ELR (cell line): ENCODE measurements around the gene ZBED4.
"Not testable (repeated sequence)": the region's sequence is repeated elsewhere in the genome, so short reads cannot be mapped to it uniquely, and the experiment has no call there.

Experiments
- DNase-seq: peaks from one replicate; pipeline ENCODE4 v3.0.0-alpha.2; 2015; ENCODE audit warnings: low read depth

Gene ZBED4

DNA sequence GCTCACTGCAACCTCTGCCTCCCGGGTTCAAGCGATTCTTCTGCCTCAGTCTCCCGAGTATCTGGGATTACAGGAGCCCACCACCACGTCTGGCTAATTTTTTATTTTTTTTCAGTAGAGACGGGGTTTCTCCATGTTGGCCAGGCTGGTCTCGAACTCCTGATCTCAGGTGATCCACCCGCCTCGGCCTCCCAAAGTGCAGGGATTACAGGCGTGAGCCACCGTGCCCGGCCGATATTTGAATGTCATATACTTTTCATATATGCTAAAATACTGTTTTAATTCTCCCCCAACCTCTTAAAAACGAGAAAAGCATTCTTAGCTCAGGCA lies 1.1 kb upstream of the ZBED4 start:
- DNase-seq, result not testable (repeated sequence)

DNA sequence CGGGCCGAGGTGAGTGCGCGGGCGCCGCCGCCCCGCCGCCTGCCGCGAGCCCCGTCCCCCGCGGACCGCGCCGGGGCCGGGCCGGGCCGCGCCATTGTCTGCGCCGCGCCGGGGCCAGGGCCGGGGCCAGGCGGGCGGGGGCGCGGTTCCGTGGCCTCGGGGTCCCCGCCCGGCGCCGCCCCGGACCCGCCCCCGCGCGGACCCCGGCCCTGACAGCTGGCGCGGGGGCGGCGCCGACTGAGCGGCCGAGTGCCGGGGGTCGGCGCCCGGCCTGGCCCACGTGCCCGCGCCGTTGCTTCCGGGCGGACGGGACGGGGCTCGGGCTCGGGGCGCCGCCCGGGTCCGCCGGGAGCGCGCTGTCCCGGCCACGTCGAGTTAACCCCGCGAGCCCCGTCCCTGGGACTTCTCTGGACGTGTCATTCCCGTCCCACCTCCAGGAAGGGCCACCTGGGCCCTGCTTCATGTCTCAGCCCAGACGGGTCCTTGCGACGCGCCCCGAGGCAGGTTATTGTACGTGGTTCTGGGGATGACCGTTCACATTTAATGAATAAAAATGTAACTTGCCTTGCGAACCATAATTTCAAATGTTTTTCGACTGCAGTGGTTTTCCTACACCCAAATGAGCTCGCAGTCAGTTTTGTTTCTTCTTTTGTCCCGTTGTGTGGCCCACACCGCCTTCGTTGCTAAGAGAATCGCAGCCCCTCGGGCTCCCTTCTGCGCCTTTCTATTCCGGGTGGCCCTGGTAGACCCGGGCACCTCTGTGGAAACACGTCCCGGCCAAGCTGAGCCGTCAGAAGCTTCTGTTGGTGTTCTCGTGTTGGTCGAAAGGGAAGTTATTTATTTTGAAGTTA lies 562 bp downstream of the ZBED4 start:
- peak; percentile 54 for DNase-seq

DNA sequence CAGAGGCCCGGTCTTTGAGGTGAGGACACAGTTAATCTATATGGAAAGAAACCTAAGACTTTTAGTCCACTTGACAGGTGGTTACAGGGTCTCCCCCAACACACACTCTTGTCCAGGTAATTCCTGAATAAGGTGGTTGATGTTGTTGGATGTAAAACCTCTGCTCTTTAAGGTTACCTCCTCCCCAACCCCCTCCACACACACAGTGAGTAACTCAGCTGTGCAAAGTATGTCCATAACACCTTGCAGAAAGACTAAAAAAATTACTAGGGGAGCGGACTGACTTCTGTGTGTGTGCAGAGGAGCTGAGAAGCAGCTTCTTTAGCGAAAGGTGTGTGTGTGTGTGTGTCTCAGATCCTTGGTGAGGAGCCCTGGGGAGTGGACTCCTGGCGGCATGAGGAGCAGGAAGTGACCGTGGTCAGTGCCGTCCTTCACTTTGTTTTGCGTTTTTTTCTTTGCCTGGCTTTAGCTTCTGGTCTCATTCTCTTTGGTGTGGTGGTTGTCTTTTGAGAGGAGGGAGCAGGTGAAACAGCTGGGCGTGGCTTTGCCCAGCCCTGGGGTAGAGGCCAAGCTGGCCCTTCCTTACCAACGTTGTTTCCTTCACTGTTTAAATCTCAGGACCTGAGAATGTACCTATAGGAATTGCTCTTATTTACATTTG lies 1.7 kb downstream of the ZBED4 start:
- DNase-seq, result peak; percentile 48

DNA sequence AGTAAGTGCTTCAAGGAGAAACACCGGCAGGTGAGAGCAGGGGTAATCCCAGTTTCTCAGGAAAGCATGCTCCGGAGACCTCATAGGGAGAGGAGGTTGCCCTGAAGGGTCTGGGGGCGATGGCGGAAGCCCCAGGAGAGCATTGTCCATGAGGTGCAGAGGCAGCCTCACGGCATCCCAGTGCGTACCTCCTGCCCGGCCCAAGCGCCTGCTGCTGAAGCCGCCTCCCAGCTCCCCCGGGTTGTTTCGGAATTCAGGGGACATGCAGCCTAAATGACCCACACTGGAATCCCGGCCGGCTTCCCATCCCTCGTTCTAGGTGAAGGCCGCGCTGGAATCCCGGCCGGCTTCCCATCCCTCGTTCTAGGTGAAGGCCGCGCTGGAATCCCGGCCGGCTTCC lies 2.7 kb downstream of the ZBED4 start:
- no peak for DNase-seq

DNA sequence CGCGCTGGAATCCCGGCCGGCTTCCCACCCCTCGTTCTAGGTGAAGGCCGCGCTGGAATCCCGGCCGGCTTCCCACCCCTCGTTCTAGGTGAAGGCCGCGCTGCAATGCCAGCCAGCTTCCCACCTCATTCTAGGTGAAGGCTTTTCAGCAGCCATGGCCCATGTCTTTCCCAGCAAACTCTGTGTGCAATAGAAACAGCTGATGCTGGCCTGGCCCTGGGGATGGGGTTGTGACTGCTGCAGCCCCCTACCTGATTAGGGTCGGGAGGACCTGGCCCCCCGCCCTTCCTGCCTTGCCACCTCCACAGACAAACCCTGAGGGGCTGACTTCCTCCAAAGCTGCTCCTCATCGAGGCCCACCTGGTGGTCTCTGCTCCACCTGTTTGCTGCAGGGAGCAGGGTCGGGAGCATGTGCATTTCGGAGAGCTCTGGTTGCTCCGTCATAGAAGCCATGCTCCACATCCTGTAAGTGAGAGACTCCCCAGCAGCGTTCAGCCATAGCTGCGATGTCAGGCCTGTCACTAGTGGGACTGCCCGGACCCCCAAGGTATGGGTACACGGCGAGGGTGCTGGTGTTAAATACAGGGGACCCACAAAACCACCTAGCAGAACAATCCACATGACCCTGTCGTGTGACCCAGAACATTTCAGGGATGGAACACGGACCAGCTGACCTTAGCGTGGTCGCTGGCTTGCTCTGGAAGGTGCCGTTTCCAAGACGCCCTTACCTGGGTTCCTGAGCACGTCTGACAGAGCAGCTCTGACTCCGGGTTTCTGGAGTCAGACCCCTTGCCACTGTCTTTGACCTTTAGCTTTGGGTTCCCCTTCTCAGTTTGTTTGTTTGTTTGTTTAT lies 3.3 kb downstream of the ZBED4 start:
- no peak for DNase-seq

DNA sequence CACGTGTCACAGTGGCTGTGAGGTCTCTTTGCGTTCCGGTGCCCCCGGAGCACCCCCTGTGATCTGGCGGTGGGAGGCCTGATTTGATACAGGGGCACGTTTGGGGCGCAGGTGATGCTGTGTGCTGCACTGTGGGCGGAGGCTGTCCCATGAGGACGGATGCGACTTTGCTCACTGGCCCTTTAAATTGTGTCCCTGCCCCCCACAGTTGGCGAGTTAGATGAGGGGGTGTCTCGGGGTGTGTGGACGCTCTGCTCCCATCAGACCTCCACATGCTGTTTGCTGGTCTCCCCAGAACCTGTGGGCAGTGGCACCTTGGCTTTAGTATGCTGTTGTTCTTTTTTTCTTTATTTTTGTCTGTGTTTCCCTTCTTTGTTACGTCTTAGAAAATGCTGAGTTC lies 5.2 kb downstream of the ZBED4 start:
- DNase-seq, result no peak

DNA sequence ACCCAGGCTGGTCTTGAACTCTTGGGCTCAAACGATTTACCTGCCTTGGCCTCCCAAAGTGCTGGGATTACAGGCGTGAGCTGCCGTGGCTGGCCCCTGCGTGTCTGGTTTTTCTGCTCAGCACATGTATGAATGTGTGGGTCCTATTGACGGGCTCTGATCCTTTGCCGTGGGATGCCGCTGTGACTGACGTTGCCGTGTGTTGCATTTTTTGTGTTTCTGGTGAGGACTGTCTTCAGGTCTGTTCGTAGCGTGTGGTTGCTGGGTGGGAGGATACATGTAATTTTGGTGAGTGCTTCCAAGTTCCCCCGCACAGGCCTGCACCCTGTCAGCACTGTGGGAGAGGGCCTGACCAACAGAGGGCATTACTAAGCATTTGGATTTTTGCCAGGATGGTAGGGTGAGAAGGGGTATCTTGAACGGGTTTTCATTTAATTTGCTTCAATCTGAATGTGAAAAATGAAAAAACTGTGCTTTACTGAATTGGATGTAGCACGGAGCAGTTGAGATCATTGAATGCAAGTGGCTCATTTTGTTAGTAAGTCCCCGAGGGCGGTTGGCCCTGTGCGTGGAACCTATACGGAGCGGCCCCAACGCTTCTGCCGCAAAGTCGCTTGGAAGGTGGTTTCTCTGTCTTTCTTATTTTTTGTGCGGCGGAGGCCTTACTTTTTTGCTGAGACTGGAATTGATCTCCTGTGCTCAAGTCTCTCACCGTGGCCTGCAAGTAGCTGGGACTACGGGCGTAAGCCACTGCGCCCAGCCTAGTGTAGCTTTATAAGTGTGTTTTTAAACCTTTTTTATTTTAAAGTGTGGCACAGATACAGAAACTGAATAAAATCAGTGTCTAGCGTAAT lies 8.2 kb downstream of the ZBED4 start:
- no peak for DNase-seq

DNA sequence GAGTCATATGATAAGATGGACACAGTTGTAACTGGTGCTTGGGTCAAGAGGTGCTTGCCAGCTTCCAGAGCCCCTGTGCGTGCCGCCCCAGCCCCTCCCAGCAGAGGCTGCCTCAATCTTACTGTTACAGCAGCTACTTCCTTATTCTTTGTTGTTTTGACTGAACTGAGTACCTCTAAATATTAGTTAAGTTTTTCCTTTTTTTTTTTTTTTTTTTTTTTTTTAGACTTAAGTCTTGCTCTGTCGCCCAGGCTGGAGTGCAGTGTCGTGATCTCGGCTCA lies 8.8 kb downstream of the ZBED4 start:
- no peak for DNase-seq

DNA sequence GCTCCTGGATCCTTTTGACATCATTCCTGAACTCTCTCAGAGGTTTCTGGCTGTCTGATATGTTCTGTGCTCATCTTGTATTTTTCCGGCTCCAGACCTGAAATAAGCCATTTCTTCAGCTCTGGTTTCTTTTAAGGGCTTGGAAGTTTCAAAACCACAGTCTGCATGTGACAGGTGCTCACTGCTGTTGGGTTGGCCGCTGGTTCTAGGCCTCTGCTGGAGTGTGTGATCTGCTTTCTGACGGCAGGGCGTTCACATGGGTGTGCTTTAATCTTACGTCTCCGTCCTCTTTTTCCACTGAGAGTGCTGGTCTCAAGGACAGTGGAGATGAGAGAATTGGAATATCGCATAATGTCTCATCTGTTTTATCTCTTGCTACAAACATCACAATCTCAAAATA lies 10.3 kb downstream of the ZBED4 start:
- no peak for DNase-seq

DNA sequence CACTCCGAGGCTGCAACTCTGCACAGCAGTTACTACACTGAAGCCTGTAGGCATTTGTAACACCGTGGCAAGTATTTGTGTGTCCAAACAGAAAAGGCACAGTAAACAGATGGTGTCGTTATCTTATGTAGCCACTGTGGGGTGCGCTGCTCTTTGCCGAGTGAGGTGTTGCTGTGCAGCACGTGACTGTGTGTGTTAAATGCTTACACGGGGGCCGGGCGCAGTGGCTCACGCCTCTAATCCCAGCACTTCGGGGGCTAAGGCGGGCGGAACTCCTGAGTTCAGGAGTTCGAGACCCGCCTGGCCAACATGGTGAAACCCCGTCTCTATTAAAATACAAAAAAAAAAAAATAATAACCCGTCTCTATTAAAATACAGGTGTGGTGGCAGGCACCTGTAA lies 11.5 kb downstream of the ZBED4 start:
- DNase-seq, result no peak

DNA sequence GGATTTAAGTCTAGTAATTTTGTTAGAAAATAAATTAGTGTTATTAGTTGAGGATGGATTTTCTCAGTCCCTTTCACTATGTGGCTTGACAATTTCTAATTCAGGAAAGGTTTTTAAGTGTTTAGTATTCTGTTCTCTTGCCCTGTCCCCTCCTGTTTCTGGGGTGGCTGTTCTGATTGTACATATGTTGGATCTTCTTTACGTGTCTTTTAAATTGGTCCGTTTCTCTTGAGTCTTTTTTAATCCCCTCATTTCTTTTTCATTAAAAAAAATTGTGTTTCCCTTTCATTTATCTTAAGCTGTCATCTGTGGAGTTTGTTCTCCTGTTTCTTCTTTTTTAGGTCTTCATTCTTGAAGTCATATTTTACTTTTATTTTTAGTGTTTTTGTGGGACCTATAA lies 12.5 kb downstream of the ZBED4 start:
- DNase-seq, result no peak

DNA sequence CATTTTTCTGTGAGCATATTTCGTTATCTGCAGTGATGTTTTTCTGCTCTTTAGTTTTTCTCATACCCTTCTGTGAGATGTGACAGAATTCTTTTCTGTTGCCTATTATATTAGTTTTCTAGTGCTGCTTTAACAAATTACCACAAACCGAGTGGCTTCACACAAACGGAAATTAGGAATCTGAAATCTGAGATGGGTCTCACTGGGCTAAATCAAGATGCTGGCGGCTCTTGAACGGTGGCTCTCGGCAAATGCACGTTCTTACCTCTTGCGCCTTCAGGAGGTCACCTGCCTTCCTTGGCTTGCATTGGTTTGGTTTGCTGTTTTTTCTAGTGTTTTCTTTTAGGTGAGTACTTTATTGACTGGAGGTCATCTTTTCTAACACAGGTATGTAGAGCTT lies 13.0 kb downstream of the ZBED4 start:
- DNase-seq, result no peak

DNA sequence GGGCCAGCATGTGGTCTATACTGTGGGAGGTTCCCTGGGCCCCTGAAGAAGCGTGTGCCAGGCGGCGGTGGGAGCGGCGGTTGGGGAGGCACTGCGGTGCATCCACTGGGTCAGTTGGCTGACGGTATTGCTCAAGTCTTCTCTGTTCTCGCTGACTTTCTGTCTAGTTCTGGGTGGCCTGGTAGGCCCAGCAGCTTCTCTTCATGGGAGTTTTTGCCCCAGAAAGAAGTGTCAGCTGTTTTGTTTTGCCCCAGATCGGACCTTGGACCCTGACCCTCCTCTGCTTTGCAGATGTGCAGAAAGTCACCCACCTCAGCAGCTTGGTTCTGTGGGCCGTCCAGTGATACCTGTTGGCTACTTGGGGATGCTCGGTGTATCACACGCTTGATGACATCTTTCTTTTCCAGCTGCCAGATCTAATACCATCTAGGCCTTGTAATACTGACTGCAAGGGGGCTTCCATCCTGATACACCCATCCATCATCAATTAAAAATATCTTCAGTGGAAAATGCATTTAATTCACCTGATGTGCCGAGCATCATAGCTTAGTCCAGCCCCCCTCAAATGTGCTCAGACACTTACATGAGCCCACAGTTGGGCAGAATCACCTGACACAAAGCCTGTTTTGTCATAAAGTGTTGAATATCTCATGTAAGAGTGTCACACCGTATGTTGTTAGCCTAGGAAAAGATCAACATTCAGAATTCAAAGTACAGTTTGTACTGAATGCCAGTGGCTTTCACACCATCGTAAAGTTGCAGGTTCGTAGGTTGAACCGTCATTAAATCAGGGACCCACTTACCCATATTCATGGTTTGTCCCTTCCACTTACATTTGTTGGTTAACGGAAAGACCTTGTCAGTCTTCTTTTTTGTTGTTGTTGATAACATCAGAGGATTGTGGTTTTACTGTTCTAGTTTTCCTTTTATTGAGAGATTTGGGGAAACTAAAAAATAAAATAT lies 13.9 kb downstream of the ZBED4 start:
- no peak for DNase-seq

DNA sequence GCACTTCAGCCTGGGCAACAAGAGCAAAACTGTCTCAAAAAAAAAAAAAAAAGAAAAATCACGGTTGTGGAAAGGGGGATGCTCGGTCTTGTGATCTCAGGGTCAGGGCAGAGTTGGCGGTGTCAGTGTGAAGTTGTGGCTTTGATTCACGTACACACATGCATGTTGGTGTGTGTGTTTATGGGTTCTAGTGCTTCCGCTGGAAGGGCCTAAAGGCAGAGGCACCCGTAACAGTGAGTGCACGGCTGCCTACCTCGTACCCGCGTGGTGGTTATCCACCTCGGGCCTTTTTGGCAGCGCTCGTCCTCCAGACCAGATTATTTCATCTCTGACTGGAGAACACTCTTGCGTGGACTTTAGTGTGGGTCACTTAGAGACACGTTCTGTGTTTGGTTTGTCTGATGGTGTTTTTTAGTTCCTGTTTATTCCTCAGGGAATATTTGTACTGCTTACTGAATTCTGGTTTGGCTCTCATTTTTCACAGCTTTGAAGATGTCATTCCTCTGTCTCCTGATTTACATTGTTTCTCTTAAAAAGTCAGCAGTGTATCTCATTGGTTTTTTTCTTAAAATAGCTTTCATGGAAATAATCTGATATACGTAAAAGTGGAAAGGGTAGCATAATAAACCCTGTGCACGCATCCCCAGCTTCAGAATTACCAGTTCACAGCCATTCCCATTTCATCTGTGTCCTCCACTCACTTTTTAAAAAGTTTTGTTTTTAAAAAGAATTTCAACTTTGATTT lies 15.6 kb downstream of the ZBED4 start:
- no peak for DNase-seq

DNA sequence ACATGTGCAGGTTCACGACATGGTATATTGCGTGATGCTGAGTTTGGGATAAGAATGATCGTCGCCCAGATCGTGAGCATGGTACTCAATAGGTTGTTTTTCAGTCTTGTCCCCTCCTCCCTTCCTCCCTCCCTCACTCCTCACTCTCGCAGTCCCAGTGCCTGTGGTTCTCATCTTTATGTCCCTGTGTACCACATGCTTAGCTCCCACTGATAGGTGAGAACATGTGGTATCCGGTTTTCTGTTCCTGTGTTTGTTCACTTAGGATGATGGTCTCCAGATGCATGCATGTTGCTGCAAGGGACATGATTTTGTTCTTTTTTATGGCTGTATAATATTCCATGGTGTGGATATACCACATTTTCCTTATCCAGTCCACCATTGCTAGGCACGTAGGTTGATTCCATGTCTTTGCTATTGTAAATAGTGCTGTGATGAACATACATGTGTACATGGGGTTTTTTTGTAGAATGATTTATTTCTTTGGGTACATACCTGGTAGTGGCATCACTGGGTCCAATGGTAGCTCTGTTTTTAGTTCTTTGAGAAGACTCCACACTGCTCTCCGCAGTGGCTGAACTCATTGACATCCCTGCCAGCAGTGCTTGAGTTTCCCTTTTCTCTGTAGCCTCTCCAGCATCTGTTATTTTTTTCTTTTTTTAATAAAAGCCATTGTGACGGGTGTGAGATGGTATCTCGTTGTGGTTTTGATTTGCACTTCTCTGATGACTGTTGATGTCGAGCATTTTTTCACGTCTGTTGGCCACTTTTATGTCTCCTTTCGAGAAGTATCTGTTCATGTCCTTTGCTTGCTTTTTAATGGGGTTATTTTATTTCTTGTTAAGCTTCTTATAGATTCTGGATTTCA lies 16.4 kb downstream of the ZBED4 start:
- no peak for DNase-seq

DNA sequence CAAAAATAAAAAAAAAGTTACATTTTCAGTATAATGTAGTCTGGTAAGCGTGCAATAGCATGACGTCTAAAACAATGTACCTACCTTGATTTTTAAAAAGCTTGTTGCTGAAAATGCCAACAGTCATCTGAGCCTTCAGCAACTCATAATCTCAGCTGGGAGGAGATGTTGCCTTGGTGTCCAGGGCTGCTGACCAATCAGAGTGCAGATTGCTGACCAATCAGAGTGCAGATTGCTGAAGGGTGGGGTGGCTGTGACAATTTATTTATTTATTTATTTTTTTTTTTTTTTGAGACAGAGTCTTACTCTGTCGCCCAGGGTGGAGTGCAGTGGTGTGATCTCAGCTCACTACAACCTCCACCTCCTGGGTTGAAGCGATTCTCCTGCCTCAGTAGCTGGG lies 17.8 kb downstream of the ZBED4 start:
- peak; percentile 42 for DNase-seq

DNA sequence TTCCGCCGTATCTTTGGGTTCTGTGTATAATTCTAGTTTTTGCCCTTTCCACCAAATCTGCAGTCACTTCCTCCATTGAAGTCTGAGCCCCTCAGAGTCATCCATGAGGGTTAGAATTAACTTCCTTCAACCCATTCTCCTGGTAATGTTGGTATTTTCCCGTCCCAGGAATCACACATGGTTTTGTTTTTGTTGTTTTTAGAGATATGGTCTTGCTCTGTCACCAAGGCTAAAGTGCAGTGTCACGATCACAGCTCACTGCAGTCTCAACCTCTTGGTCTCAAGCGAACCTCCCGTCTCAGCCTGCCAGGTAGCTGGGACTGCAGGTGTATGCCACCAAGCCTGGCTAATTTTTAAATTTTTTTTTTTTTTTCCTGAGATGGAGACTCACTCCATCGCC lies 18.7 kb downstream of the ZBED4 start:
- DNase-seq, result no peak

DNA sequence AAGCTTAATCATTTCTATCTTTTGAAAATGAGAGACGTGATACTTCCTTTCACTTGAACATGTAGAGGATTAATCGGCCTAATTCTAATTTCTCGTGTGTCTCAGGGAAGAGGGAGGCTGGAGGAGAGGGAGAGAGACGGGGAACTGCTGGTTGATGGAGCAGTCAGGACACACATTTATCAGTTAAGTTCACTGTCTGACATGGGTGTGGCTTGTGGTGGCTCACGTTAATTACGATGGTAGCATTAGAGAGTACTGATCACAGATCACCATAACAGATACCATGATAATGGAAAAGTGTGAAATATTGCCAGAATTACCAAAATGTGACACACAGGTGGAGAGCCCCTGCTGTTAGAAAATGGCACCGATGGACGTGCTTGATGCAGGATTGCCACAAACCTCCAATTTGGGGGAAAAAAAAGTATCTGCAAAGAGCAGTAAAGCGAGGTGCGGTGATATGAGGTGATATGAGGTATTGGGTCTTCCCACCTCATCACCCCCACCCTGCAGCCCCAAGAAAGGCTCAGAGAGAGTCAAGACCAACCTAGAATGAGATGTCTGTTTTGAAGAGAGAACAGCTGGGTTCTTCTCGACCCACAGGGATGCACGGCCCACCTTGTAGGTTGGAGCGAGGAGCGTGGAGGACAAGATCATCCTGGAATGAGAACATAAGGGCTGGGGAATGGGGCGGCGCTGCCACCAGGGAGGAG lies 19.7 kb downstream of the ZBED4 start:
- no peak for DNase-seq

DNA sequence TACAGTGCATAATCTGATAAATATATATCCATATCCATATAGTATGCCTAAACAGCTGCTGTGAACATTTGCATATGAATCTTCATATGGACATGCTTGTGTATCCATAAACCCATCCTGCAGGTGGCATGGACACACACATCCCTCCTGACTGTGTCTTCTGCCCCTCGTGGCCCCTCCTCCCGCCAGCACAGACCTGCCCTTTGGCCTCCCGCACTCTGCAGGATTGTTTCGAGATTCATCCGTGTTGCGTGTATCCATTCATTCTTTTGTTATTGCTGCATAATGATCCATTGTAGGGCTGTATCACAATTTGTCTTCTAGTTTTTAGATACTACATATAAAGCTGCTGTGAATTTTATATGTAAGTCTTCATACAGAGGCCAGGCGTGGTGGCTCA lies 24.0 kb downstream of the ZBED4 start:
- DNase-seq, result no peak
